Esophagus muscularis mucosa (tissue), 3 donors: ENCODE measurements around the gene ELFN1.

Experiments used
- POLR2A ChIP-seq: fragments of 450-650 bp; IDR thresholded peaks from one replicate; pipeline ENCODE4 v1.6.1; 2017; ENCODE audit warnings: antibody characterized with exemption, moderate library complexity, mild to moderate bottlenecking, low read depth
- POLR2AphosphoS5 ChIP-seq, 2 donors: sonication (generic); formaldehyde crosslinking; IDR thresholded peaks; one replicate each; pipeline ENCODE4 v1.6.1; 2017; ENCODE audit warnings: antibody characterized with exemption in 2 of 2
- TF ChIP-seq, protein P1 (sequence below), 3 experiments: fragments of 200-600 bp in 2 of 3; fragments of 450-650 bp in 1 of 3; sonication (generic) in 2 of 3; IDR thresholded peaks; one replicate each; pipeline ENCODE4 v1.5.1; 2017 to 2019; ENCODE audit warnings: antibody characterized with exemption in 3 of 3, mild to moderate bottlenecking in 2 of 3, moderate library complexity in 1 of 3

DNA sequence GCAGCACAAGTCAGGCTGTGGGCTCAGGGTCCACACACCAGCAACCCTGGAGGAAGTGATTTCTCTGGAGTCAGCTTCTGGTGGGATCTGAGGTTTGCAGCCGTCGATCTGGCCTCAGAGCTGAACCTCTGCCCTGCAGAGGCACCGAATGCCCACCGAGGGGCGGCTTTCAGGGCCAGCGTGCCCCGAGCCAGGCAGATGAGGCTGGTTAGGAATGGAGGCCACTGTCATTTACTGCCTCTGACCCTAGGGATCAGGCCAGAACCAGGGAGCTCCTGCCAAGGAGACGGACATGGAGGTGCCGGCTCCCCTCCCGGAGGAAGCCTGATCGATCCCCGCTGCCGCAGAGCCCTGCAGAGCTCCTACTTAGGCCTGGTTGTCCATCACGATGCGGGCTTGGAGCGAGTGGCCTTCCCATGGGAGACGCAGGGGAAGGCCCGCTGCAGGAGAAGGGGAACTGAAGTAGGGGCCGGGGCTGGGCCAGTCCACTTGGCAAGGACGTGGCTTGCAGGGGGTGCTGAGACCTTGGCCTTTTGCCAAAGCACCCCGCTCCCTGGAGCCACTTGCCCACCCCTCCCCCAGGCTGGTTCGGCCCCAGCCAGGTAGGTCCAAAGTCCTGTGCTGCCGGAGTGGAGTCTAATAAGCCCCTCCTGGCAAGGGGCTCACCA is 19.6 kb upstream of the ELFN1 start:
- TF ChIP-seq POLR2A (no peak), POLR2AphosphoS5 (IDR thresholded peaks at IDR 0.05) (no peak)
- TF ChIP-seq, protein P1, sequence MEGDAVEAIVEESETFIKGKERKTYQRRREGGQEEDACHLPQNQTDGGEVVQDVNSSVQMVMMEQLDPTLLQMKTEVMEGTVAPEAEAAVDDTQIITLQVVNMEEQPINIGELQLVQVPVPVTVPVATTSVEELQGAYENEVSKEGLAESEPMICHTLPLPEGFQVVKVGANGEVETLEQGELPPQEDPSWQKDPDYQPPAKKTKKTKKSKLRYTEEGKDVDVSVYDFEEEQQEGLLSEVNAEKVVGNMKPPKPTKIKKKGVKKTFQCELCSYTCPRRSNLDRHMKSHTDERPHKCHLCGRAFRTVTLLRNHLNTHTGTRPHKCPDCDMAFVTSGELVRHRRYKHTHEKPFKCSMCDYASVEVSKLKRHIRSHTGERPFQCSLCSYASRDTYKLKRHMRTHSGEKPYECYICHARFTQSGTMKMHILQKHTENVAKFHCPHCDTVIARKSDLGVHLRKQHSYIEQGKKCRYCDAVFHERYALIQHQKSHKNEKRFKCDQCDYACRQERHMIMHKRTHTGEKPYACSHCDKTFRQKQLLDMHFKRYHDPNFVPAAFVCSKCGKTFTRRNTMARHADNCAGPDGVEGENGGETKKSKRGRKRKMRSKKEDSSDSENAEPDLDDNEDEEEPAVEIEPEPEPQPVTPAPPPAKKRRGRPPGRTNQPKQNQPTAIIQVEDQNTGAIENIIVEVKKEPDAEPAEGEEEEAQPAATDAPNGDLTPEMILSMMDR (IDR thresholded peaks at IDR 0.05): no peak
